HG02981 (cell line): ENCODE data around the gene ENTPD6.
"Not testable (repeated sequence)": the region's sequence is repeated elsewhere in the genome, so short reads cannot be mapped to it uniquely, and the experiment has no call there.

ENCODE experiments used
- ATAC-seq: cut with Tn5 transposase; IDR thresholded peaks from one replicate; pipeline ENCODE4 v1.9.1; 2021; ENCODE audit warnings: mild to moderate bottlenecking, moderate library complexity; ENCODE audit not compliant: unreplicated experiment

Gene ENTPD6

DNA sequence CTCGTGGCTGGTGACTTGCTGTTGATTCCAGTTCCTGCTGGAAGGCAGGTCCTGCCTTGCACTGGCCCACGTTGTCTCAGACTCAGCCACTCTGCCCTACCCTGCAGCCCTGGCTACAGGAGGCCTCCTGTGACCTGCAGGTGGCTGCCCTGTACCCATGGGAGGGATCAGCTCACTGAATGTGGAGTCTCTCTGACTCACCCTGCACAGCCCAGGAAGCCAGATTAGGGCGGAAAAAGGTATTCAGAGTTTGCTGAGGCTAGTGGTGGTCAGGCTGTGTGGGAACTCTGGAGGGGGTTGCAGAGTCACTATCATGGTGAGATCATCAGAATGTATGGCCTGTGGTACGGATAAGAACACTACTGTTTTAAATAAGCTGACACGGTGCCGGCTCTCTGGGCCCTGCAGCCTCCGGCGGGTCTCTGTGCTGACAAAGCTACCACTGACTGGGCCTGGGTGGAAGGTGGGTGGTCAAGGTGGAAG, 27.7 kb downstream of the ENTPD6 start:
- no peak for ATAC-seq

DNA sequence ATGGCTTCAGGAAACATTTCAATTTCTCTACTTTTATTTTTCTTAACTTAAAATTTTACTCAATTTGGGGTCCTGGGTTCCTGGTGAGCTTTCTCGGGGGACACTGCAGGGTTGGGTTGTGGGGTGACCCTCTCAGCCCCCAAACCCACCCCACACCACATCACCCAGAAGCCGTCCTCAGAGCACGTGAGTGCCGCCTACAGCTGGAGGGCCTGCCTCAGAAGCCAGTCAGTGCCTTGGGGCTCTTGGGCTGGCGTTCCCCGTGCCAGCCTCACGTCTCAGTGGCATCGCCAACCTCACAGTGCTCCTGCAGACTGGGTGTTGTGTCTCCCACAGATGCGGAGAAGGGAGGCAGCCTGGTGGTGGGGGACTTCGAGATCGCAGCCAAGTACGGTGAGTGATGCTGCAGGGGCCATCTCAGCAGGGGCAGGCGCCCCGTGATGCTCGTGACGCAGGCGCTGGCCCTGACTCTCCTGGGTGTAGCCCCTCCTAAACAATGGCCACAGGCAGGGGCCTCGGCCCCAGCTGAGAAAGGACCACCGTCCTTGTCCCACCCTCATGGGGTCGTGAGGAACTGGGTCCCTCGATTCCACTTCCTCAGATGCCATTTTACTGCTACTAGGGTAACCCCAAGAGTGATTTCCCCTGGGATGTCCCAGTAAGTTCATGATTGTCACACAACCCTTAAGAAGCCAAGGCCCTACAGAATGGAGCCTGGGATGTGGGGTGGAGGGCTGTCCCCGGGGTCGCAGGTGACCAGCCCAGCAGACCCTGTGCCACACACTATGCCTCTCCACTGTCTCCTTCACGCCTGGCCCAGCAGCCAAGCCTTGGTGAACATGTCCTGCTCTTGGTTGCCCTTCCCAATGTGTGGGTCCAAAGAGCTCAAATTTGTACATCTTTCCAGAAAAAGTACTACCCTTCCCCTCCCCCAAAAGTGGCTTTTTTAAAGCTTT, 28.5 kb downstream of the ENTPD6 start:
- no peak for ATAC-seq

DNA sequence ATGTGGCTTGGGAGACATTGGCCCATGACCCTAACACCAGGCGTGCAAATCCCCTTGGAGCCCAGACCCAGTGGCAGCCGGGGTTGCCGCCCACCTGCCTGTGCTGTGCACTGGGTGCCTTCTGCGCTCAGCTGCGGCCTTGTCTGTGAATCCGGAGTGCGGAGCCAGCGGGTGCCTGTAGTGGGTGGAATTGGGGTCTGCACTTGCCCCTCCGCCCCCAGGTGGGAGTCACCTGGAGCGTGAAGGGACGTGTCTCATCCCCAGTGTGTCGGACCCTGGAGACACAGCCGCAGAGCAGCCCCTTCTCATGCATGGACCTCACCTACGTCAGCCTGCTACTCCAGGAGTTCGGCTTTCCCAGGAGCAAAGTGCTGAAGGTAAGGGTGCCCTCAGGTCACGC, 29.4 kb downstream of the ENTPD6 start:
- ATAC-seq: no peak

DNA sequence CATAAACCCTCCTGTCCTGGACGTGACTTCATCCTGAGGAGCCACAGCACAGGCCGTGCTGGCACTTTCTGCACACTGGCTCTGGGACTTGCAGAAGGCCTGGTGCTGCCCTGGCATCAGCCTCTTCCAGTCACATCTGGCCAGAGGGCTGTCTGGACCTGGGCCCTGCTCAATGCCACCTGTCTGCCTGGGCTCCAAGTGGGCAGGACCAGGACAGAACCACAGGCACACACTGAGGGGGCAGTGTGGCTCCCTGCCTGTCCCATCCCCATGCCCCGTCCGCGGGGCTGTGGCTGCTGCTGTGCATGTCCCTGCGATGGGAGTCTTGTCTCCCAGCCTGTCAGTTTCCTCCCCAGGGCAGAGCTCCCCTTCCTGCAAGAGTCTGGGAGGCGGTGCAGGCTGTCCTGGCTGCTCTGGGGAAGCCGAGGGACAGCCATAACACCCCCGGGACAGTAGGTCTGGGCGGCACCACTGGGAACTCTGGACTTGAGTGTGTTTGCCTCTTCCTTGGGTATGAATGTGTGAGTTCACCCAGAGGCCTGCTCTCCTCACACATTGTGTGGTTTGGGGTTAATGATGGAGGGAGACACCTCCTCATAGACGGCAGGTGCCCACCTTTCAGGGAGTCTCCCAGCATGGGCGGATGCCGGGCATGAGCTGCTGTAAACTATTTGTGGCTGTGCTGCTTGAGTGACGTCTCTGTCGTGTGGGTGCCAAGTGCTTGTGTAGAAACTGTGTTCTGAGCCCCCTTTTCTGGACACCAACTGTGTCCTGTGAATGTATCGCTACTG, 30.3 kb downstream of the ENTPD6 start:
- ATAC-seq: no peak

DNA sequence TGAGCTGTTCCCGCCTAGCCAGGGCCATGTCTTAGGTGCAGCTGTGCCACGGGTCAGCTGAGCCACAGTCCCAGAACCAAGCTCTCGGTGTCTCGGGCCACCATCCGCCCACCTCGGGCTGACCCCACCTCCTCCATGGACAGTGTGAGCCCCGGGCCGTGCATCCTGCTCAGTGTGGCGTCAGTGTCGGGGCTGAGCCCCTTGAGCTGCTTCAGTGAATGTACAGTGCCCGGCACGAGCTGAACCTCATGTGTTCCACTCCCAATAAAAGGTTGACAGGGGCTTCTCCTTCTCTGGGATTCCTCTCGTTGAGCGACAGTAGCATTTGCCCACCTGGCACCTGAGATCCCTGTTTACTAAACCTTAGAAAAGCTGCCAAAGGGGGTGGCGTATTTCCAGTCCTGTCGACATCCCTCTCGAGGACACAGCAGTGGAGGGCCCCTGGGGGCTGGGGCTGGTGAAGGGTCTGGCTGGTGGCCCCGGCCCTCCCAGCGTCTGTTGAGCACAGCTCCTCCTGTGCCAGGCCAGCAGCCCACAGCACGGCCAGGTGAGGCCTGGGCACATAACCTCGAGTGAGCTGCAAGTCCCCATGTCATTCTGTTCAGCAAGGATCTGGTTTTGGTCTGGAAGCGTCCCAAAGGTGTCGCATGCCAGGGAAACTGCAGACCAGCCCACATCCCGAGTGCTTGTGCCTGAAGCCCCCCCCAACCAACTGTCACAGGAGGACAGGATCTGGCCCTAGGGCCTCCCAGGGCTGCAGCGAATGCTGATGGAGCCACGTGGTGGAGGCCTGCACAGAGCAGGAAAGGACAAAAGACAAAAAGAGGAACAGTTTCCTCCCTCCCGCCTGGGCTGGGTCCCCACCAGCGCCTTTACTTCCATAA, 31.2 kb downstream of the ENTPD6 start:
- ATAC-seq: no peak

DNA sequence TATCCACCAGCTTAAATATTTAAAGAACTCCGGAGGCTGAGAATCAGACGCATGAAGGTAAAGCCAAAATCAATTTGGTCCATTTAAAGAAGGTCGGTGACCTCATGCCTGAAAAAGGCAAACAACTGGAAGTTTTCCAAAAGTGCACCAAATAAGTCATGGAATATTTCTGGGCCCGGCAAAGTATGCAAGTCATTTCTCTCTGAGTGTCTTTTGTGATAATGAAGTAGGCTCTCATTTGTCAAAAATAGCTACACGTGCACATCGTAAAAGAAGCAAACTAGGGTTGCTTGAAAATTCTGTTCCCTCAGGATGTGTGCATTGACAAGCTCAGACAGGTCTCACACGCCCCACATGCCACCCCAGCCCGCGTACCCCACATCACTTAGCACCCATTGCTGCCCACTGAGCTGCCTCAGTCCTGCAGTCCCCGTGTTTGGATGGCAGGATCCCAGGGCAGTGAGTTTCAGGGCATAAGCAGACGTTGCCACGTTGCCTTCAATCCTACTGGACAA, 31.9 kb downstream of the ENTPD6 start:
- ATAC-seq: no peak

DNA sequence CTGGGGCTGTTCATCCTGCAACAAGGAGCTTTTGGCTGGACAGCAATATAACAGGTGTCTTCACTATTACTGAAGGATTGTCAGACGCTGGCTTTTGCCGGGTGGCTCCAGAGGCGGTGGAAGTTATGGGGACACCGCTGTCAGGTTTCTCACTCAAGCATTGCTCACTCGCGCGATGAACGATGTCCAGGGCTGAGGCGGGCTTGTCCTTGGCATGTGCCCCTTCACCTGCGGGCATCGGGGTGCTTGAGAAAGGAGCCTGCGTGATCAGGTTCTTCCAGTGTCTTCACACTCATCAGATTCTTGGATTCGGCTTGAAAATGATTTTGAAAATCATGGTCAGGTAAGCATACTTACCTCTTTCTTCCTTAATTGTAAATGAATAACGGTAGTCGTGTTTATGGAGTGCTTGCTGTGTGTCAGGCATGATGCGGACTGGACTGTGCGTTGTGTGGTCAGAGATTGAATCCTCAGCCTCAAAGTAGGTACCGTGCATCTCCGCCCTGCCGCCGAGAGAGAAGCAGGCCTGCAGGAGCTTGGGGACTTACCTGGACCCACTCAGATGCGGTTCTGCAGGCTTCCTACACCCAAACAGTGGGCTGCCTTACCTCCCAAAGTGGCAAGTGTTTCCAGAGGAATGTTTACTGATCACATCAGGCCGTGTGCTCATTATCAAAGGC, 34.1 kb downstream of the ENTPD6 start:
- ATAC-seq: no peak

DNA sequence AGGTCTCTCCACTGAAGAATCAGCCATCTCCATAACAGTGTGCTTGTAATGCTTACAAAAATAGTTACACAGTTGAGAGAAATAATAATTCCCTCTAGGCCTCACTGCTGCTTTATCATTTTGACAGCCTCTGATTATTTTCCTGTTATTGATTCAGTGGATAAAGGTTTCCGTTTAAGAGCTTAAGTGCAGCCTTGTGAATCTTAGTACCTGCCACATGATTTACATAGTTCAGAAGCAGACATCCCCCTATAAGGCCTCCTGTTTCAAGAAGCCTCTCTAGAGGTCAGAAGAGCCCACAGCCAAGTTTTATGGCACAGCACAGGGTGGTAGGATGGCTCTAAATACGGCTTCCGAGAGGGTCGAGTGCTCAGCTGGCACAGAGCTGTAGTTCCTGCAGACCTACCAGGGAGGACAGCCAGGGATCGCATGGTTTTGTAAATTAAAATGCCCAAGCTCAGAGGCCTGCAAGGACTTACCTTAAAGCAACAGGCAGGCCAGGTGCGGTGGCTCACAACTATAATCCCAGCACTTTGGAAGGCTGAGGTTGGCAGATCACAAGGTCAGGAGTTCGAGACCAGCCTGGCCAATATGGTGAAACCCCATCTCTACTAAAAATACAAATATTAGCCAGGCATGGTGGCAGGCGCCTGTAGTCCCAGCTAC, 34.8 kb downstream of the ENTPD6 start:
- ATAC-seq: peak; percentile 92

DNA sequence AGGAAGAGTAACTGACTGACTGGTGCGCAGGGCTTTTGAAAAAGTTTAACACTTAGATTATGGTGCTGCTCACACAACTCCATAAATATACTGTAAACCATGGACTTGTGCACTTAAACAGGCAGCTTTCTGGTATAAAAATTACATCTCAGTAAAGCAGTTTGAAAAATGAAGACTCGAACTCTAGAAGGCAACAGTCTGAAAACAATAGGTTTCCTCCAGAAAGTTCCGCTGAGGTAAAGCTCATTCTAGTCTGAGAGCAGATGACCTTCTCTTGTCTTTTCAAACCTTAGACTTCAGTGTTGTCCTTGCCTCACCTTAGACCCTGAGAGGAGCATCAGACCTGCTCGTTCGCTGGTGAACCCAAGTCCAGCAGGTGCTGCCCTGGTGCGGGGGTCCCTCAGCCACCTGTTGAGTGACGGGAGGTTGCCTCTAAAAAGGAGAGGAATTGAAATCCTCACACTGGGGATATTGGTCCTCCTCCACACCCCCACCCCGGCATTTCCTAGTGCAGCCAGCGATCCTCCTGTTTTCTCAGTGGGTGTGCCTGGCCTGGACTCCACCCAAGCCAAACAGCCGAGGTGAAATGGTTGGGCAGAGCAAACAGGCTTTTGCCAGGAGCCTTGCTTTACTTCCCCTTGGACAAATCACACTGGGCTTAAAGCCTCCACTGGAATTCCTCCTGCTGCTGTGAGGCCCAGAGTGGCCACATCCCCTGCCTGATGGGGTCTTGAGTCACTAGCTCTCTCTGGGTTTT, 37.7 kb downstream of the ENTPD6 start:
- no peak for ATAC-seq

DNA sequence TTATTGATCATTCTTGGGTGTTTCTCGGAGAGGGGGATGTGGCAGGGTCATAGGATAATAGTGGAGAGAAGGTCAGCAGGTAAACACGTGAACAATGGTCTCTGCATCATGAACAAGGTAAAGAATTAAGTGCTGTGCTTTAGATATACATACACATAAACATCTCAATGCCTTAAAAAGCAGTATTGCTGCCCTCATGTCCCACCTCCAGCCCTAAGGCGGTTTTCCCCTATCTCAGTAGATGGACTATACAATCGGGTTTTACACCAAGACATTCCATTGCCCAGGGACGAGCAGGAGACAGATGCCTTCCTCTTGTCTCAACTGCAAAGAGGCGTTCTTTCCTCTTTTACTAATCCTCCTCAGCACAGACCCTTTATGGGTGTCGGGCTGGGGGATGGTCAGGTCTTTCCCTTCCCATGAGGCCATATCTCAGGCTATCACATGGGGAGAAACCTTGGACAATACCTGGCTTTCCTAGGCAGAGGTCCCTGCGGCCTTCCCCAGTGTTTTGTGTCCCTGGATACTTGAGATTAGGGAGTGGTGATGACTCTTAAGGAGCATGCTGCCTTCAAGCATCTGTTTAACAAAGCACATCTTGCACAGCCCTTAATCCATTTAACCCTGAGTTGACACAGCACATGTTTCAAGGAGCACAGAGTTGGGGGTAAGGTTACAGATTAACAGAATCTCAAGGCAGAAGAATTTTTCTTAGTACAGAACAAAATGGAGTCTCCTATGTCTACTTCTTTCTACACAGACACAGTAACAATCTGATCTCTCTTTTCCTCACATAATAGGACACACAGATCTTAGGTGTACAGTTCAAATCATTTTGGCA, 38.7 kb downstream of the ENTPD6 start:
- ATAC-seq: not testable (repeated sequence)

DNA sequence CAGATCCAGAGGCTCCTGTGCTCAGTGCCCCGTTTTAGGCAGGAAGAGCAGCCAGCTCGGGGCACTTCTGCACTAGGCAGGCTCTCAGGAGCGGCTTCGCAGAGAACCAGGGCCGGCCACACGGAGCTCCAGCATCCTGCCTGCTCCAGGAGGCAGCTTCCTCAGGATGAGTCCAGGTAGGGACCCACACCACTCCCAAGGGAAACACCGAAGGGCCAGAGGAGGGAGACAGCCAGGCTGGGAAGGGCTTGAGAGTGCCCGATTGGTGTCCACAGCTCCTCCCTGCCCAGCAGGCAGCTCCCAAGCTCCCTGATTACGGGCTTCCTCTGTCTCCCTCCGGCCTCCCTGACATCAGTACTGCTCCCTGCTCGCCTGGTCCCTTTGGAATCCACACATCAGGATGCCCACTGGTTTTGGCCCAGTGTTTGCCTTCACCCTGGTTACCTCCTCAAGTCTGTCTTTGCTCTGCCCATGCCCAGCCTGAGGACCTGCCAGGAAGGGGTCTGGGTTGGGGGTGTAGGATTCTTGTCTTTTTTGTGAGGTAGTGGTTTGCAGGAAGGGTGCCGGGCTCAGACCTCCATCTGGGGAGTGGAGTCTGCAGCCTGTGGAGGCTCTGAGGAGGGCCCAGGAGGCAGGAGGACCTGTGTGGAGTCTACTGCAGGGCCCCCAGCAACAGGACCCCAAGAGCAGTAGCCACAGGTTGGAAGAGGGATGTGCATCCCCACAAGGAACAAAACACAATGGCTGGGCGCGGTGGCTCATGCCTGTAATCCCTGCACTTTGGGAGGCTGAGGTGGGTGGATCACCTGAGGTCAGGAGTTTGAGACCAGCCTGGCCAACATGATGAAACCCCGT, 41.2 kb downstream of the ENTPD6 start:
- no peak for ATAC-seq

DNA sequence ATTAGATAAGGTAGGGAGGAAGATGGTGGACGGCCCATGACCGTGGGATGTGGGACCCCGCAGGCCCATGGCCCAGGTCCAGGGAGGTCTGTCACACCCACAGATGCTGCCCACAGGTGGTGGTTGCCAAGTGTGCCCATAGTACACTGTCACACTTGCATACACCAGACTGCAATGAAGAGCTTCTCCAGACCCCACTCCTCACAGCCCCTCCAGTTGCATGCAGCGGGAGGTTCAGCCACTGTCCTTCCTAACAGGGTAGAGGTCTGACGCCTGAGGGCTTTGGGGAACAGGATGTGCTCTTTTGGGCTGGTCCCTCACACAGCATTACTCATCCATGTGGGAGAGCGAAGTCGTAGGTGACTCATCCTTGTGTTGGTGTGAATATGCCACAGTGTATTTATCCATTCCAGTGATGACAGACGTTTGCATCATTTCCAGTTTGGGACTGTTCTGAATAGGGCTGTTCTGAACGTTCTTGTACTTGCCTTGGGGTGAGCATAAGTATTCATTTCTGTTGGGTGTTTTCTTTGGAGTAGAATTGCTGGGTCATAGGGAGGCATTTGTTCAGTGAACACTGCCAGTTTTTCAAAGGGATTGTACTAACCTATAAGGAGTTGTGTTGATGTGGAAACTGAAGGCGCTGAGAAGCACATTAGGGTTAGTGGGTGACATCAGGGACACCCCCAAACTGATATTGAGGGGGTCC, 42.3 kb downstream of the ENTPD6 start:
- no peak for ATAC-seq

DNA sequence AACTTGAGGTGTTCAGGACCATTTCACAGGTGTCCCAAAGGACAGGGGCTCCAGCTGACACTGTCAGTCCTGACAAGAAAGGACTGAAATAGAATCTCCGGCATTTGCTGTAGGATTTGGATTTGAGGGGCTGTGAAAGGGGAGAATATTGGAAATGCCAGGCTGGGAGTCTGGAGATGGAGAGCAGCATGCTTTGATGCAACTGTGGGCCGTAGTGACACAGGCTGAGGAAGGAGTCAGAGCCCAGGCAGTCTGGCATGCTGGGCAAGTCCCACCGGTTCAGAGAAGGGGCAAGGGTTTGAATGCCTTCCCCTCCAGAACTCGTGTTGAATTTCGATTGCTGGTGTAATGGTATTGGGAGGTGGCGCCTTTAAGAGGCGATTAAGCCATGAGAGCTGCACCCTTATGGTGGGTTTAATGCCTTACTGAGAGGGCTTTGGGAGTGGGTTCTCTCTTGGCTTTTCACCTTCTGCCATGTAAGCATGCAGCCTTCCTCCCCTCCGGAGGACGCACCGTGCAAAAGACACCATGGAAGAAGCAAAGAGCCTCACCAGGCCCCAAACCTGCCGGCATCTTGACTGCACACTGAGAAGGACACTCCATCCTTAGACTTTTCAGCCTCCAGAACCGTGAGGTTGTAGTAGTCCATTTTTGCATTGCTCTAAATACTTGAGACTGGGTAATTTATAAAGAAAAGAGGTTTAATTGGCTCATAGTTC, 43.0 kb downstream of the ENTPD6 start:
- ATAC-seq: no peak

DNA sequence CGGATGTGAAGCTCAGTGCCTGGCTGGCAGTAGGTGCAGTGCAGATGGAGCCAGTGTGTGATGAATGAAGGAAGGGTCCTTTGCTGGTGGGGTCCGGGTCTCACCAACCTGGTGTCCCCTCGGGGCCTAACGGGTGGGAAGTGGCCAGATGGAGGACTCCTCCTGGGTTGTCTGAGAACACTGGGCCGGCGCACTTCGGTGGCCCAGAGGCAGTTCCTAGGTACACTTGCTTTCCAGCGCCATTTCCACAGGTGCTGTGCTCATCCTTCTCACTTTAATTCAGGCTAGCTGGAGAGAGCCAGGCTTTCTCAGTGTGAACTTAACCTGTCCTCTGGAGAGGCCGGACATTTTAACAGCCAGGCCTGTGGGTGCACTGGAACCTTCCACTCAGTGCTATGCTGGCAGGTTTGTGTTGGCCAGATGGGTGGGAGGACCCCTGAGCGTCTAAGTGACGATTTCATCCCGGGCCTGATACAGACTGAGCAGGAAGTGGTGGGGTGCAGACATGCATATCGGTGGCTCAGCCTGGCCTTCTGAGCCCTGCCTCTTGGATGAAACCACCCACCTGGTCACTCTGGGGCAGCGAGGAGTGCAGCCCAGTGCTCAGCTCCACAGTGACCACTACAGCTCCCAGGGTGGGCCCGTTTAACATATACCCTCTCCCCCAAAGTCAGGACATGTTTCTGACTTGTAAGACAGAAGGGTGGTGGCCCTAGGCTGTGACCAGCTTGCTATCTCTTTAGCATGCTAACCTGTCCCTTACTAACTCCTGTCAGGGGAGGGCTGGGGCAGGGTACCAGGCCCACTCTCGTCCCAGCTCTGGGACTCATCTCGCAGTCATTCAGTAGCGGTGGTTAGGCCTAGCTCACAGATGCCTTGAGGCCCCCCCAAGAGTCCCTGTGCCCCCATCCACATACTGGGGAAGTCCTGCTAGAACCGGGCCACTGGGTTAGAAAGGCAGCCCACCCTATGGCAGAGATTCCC, 44.2 kb downstream of the ENTPD6 start:
- peak; percentile 58 for ATAC-seq
